Smooth muscle cell (in vitro differentiated cells): ENCODE data around the gene REC8. TPM values are rescaled to one million over a fixed set of nuclear protein-coding genes. Genes with fewer than 3 reads are reported as not detected.

Experiments used
- DNase-seq: peaks from one replicate; lab custom pipeline; 2025; ENCODE audit not compliant: unreplicated experiment; lab: John Stamatoyannopoulos, UW
- H2AFZ ChIP-seq: fragments of 200-600 bp; sonication (generic); 2 replicates; pipeline ENCODE4 v1.6.0; 2016; ENCODE audit warnings: antibody characterized with exemption, low read depth, mild to moderate bottlenecking
- H3F3A ChIP-seq: fragments of 200-600 bp; sonication (generic); 2 replicates; pipeline ENCODE4 v1.6.0; 2017; ENCODE audit warnings: antibody characterized with exemption, low read depth
- H3K27ac ChIP-seq: fragments of 200-600 bp; sonication (generic); 2 replicates; pipeline ENCODE4 v1.5.1; 2016; ENCODE audit warnings: low read depth, mild to moderate bottlenecking
- H3K27me3 ChIP-seq: fragments of 200-600 bp; sonication (generic); 2 replicates; pipeline ENCODE4 v1.6.1; 2016; ENCODE audit warnings: low read depth, mild to moderate bottlenecking
- H3K36me3 ChIP-seq: fragments of 200-600 bp; sonication (generic); 2 replicates; pipeline ENCODE4 v1.5.1; 2016; ENCODE audit warnings: low read depth
- H3K4me1 ChIP-seq: fragments of 200-600 bp; sonication (generic); 2 replicates; pipeline ENCODE4 v1.5.1; 2016; ENCODE audit warnings: low read depth
- H3K4me2 ChIP-seq: fragments of 200-600 bp; sonication (generic); 2 replicates; pipeline ENCODE4 v1.6.0; 2016; ENCODE audit warnings: mild to moderate bottlenecking
- H3K4me3 ChIP-seq: fragments of 200-600 bp; sonication (generic); 2 replicates; pipeline ENCODE4 v1.5.1; 2016; ENCODE audit warnings: mild to moderate bottlenecking
- H3K79me2 ChIP-seq: fragments of 200-600 bp; sonication (generic); 2 replicates; pipeline ENCODE4 v1.6.0; 2016; ENCODE audit warnings: low read depth, mild to moderate bottlenecking
- H3K9ac ChIP-seq: fragments of 200-600 bp; sonication (generic); 2 replicates; pipeline ENCODE4 v1.6.0; 2016; ENCODE audit warnings: low read depth
- H3K9me3 ChIP-seq: fragments of 200-600 bp; sonication (generic); replicated peaks from 2 replicates; pipeline ENCODE4 v1.5.1; 2016; ENCODE audit warnings: low read depth
- H4K20me1 ChIP-seq: fragments of 200-600 bp; sonication (generic); 2 replicates; pipeline ENCODE4 v1.6.0; 2016; ENCODE audit warnings: low read depth
- WGBS: methylation state at CpG from one replicate; pipeline ENCODE4 v1.1.7; 2016; ENCODE audit warnings: low lambda C conversion rate; 5-methylcytosine and 5-hydroxymethylcytosine counted together
- polyA plus RNA-seq: library from polyadenylated mRNA; unstranded; fragments of >200 nt; fragmentation: Nextera tagmentation; extraction: Ambion mirVana; gene quantifications from 2 replicates; pipeline ENCODE4 v1.2.1, GENCODE V29; 2016
- total RNA-seq: library from RNA; depleted of rRNA; stranded (reverse); fragments of >200 nt; gene quantifications from 2 replicates; pipeline ENCODE4 v1.2.3, GENCODE V29; 2014
- TF ChIP-seq, protein P1 (sequence below): fragments of 200-600 bp; sonication (generic); IDR thresholded peaks from 2 replicates; pipeline ENCODE4 v1.5.1; 2017; ENCODE audit warnings: borderline replicate concordance, mild to moderate bottlenecking, antibody characterized with exemption; ENCODE audit not compliant: insufficient read depth, poor library complexity, severe bottlenecking

The REC8 gene
- total and polyA plus RNA-seq, 2 experiments from 2014 or later = 9.3 to 16.8 TPM

DNA sequence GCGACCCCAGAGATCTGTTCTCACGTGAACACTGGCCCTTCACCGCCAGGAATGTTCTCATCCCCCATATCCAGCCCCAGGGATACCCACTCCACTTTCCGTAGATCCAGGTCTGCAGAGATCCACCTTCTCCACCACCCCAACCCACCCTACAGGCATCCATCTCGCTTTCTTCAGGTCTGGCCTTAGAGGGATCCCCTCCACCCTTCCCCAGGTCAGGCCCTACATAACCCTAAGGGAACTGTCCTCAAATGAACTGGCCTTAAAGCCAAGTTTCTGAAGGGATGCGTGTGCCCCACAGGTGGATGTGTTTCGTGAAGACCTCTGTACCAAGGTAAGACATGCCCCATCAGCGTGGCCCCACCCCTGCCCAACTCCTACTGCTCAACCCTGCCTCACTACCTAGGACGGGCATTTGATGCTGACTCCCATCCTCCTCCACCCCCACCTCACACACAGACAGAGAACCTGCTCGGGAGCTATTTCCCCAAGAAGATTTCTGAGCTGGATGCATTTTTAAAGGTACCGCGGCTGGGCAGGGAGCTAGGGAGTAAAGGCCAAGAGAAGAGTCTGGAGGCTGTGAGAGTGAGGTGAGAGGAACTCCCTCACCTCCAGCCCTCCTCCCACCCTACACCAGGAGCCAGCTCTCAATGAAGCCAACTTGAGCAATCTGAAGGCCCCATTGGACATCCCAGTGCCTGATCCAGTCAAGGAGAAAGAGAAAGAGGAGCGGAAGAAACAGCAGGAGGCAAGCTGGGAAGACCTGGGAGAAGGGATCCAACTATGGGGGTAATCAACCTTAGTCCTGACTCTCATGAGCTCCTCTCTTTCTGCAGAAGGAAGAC is 35.0 kb upstream of the REC8 start:
- Histone ChIP-seq H3K27ac (no peak overlapping the region), H3K4me1 (peaks cover 18% of the 10 kb centered on the region), H3K4me3 (peak overlapping the region; percentile 98), H3K36me3 (no peaks in the 10 kb centered on the region), H3K4me2 (peak overlapping the region; percentile 93), H2AFZ (no peak overlapping the region), H3K9ac (peak overlapping the region; percentile 86), H3K79me2 (peaks cover 19% of the 10 kb centered on the region), H3K9me3 (no peaks in the 10 kb centered on the region), H3K27me3 (no peaks in the 10 kb centered on the region), H3F3A (no peaks in the 10 kb centered on the region), H4K20me1 (peaks cover 8% of the 10 kb centered on the region)
- TF ChIP-seq, protein P1, sequence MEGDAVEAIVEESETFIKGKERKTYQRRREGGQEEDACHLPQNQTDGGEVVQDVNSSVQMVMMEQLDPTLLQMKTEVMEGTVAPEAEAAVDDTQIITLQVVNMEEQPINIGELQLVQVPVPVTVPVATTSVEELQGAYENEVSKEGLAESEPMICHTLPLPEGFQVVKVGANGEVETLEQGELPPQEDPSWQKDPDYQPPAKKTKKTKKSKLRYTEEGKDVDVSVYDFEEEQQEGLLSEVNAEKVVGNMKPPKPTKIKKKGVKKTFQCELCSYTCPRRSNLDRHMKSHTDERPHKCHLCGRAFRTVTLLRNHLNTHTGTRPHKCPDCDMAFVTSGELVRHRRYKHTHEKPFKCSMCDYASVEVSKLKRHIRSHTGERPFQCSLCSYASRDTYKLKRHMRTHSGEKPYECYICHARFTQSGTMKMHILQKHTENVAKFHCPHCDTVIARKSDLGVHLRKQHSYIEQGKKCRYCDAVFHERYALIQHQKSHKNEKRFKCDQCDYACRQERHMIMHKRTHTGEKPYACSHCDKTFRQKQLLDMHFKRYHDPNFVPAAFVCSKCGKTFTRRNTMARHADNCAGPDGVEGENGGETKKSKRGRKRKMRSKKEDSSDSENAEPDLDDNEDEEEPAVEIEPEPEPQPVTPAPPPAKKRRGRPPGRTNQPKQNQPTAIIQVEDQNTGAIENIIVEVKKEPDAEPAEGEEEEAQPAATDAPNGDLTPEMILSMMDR = no peak
- WGBS = 57% methylated on average over 13 of the region's 13 CpGs
- no peak for DNase-seq

DNA sequence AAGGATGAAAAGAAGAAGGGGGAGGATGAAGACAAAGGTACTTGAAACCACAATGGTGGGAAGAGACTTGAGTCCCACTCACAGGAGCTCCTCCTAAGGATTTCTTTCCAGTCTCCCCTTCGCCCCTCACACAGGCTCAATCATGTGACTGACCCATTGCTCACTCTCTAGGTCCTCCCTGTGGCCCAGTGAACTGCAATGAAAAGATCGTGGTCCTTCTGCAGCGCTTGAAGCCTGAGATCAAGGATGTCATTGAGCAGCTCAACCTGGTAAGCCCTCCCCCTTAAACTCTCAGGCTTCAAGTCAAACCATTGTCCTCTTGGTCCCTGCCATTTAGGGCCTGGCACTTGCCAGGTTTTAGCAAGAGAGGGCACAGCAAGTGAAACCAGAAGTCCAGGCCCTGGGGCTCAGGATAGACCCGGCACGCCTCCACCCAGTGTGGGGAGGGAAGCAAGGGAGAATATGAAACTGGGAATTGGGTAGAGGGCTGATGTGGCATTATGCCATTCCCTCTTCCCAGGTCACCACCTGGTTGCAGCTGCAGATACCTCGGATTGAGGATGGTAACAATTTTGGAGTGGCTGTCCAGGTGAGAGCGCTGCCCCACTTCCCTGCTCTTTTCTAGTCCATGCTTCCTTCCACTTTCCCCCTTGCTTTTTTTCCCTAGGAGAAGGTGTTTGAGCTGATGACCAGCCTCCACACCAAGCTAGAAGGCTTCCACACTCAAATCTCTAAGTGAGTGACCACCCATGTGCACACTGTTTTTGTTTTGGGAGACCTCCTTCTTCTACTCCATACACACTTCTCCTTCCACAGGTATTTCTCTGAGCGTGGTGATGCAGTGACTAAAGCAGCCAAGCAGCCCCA is 34.1 kb upstream of the REC8 start:
- 98% methylated on average over 8 of the region's 8 CpGs for WGBS
- Histone ChIP-seq H2AFZ (no peak overlapping the region), H3K4me3 (no peak overlapping the region)

DNA sequence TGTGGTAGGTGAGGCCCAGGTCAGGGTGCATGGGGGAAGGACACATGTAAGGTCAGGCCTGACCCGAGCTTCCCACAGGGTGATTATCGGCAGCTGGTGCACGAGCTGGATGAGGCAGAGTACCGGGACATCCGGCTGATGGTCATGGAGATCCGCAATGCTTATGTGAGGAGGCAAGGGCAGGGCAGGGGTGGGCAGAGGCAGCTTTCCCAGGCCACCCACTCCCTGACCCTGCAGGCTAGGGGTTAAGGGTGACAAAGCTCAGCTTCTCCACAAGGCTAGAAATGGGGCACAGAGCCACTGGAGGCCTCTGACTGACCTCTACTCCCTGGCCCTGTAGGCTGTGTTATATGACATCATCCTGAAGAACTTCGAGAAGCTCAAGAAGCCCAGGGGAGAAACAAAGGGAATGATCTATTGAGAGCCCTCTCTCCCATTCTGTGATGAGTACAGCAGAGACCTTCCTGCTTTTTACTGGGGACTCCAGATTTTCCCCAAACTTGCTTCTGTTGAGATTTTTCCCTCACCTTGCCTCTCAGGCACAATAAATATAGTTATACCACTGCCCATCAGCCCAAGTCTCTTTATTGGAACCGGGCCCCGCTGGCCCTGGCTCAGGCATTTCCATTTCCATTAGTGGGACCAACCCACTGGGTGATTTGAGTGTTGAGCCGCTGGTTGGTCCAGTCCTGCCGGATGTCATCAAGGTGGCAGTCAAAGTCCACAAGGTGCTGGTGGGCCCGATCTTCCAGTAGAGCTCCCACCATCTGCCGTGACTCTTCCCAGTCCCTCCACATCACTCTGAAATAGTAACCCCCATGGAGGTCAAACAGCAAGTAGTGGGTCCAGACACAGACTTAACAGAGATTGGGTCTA is 33.2 kb upstream of the REC8 start:
- Histone ChIP-seq H3F3A (peaks cover 9% of the 10 kb centered on the region), H3K27me3 (no peaks in the 10 kb centered on the region), H3K9ac (no peak overlapping the region), H2AFZ (no peak overlapping the region), H3K27ac (no peak overlapping the region), H3K36me3 (no peaks in the 10 kb centered on the region), H3K4me2 (no peak overlapping the region), H3K4me3 (no peak overlapping the region), H3K79me2 (peaks cover 19% of the 10 kb centered on the region), H3K4me1 (peaks cover 18% of the 10 kb centered on the region), H4K20me1 (peaks cover 8% of the 10 kb centered on the region), H3K9me3 (no peaks in the 10 kb centered on the region)
- DNase-seq = no peak
- TF ChIP-seq, protein P1 = no peak
- WGBS = 96% methylated on average over 13 of the region's 13 CpGs

More for the DNA sequence above, 34.1 kb upstream of the REC8 start:
- Histone ChIP-seq H3K9me3 (no peaks in the 10 kb centered on the region), H3K9ac (no peak overlapping the region), H3F3A (peaks cover 2% of the 10 kb centered on the region), H3K4me2 (no peak overlapping the region), H3K27ac (no peak overlapping the region), H3K36me3 (no peaks in the 10 kb centered on the region), H3K27me3 (no peaks in the 10 kb centered on the region), H3K79me2 (peaks cover 19% of the 10 kb centered on the region), H3K4me1 (peaks cover 18% of the 10 kb centered on the region), H4K20me1 (peaks cover 8% of the 10 kb centered on the region)
- TF ChIP-seq, protein P1 = no peak
- DNase-seq = no peak
